Suprapubic skin (tissue), 4 donors: ENCODE data around the gene IPPK. TPM values are rescaled to one million over a fixed set of nuclear protein-coding genes. Genes with fewer than 3 reads are reported as not detected.

ENCODE experiments used
- DNase-seq, 2 donors: peaks; one replicate each; pipeline ENCODE4 v3.0.0-alpha.2; 2019; ENCODE audit warnings: low spot score in 2 of 2
- H3K27ac ChIP-seq: fragments of 200-600 bp; sonication (generic); one replicate; pipeline ENCODE4 v1.5.1; 2019
- H3K27me3 ChIP-seq: fragments of 200-600 bp; sonication (generic); one replicate; pipeline ENCODE4 v1.5.1; 2019
- H3K36me3 ChIP-seq: fragments of 200-600 bp; sonication (generic); one replicate; pipeline ENCODE4 v1.5.1; 2019
- H3K4me1 ChIP-seq: fragments of 200-600 bp; sonication (generic); one replicate; pipeline ENCODE4 v1.5.1; 2019
- H3K4me3 ChIP-seq: fragments of 200-600 bp; sonication (generic); one replicate; pipeline ENCODE4 v1.5.1; 2019; ENCODE audit warnings: mild to moderate bottlenecking
- H3K9me3 ChIP-seq: fragments of 200-600 bp; sonication (generic); one replicate; pipeline ENCODE4 v1.5.1; 2019
- EP300 ChIP-seq: sonication (generic); formaldehyde crosslinking; IDR thresholded peaks from one replicate; pipeline ENCODE4 v1.6.1; 2017; ENCODE audit warnings: antibody characterized with exemption
- POLR2A ChIP-seq, 2 donors: fragments of 450-650 bp; IDR thresholded peaks; one replicate each; pipeline ENCODE4 v1.6.1; 2017; ENCODE audit warnings: antibody characterized with exemption in 2 of 2, mild to moderate bottlenecking in 2 of 2, moderate library complexity in 2 of 2
- POLR2AphosphoS5 ChIP-seq, 3 donors: sonication (generic); formaldehyde crosslinking; IDR thresholded peaks; one replicate each; pipeline ENCODE4 v1.6.1; 2017; ENCODE audit warnings: antibody characterized with exemption in 3 of 3
- WGBS: methylation state at CpG from one replicate; pipeline ENCODE4 v1.1.5; 2018; 5-methylcytosine and 5-hydroxymethylcytosine counted together
- total RNA-seq, 4 donors: library from RNA; depleted of rRNA; stranded (reverse); fragments of >200 nt; gene quantifications; one replicate each; pipeline ENCODE4 v1.1.0, GENCODE V29; 2016
- TF ChIP-seq, protein P1 (sequence below), 2 donors: fragments of 200-600 bp in 1 of 2; fragments of 450-650 bp in 1 of 2; sonication (generic) in 1 of 2; IDR thresholded peaks; one replicate each; pipeline ENCODE4 v1.5.1; 2016 to 2019; ENCODE audit warnings: antibody characterized with exemption in 2 of 2, mild to moderate bottlenecking in 1 of 2, moderate library complexity in 1 of 2

IPPK gene, protein sequence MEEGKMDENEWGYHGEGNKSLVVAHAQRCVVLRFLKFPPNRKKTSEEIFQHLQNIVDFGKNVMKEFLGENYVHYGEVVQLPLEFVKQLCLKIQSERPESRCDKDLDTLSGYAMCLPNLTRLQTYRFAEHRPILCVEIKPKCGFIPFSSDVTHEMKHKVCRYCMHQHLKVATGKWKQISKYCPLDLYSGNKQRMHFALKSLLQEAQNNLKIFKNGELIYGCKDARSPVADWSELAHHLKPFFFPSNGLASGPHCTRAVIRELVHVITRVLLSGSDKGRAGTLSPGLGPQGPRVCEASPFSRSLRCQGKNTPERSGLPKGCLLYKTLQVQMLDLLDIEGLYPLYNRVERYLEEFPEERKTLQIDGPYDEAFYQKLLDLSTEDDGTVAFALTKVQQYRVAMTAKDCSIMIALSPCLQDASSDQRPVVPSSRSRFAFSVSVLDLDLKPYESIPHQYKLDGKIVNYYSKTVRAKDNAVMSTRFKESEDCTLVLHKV
- total RNA-seq: 10 to 100 TPM; 45.0 to 53.6 (median 50.0) TPM

DNA sequence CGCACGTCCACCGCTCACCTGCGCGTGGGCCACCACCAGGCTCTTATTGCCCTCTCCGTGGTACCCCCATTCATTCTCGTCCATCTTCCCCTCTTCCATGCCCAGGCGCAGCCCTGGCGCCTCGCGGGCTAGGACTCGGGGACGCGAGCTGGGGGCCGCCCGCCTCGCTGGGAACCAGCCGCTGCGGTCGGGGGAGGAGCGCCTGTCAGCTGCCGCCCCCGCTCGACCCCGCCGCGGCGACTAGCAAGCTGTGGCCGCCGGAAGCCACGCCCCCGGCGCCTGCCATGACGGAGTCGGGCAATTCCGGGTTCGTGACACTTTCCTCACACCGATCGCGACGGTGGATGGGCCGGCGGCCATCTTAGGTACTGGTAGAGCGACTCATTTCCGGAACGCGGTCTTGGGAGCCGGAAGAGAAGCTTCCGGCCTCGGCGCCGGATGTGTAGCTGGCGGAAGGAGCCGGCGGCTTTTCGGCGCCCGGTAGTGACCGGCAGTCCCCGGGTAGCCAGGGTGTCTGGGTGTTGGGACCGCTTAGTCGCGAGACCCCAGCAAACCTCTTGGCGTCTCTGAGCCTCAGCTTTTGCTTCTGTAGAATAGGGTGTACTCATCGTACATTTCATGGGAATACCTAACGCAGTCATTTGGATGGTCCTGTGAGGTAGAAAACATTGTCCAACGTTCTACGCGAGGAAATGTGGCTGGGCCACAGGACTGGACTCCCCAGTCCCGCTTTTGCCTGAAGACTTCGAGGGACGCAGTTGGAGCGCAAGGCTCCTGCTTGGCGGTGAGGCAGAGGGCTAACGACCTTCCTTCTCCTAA is at the start of gene IPPK:
Gene IPPK (minus strand): TSS at position 242 of the 819 bp plus-strand sequence. CDS start 143 bp downstream, at position 99.
- TF ChIP-seq POLR2AphosphoS5 (IDR thresholded peaks at IDR 0.05): peak; percentile 24 to 92 (median 86)
- TF ChIP-seq, protein P1, sequence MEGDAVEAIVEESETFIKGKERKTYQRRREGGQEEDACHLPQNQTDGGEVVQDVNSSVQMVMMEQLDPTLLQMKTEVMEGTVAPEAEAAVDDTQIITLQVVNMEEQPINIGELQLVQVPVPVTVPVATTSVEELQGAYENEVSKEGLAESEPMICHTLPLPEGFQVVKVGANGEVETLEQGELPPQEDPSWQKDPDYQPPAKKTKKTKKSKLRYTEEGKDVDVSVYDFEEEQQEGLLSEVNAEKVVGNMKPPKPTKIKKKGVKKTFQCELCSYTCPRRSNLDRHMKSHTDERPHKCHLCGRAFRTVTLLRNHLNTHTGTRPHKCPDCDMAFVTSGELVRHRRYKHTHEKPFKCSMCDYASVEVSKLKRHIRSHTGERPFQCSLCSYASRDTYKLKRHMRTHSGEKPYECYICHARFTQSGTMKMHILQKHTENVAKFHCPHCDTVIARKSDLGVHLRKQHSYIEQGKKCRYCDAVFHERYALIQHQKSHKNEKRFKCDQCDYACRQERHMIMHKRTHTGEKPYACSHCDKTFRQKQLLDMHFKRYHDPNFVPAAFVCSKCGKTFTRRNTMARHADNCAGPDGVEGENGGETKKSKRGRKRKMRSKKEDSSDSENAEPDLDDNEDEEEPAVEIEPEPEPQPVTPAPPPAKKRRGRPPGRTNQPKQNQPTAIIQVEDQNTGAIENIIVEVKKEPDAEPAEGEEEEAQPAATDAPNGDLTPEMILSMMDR (IDR thresholded peaks at IDR 0.05): no peak
- peak; percentile 22 to 74 for TF ChIP-seq POLR2A (IDR thresholded peaks at IDR 0.05)
- TF ChIP-seq EP300: no peak
- Histone ChIP-seq H3K27ac (peak within 1 kb of the TSS; percentile 97), H3K4me3 (peak within 1 kb of the TSS; percentile 95), H3K9me3 (no peaks in the 10 kb centered on the region), H3K4me1 (peaks cover 52% of the 10 kb centered on the region), H3K36me3 (no peaks in the 10 kb centered on the region), H3K27me3 (no peaks in the 10 kb centered on the region)
- peak; percentile 99 for DNase-seq
- WGBS: 0% methylated on average over 15 of the region's 75 CpGs

DNA sequence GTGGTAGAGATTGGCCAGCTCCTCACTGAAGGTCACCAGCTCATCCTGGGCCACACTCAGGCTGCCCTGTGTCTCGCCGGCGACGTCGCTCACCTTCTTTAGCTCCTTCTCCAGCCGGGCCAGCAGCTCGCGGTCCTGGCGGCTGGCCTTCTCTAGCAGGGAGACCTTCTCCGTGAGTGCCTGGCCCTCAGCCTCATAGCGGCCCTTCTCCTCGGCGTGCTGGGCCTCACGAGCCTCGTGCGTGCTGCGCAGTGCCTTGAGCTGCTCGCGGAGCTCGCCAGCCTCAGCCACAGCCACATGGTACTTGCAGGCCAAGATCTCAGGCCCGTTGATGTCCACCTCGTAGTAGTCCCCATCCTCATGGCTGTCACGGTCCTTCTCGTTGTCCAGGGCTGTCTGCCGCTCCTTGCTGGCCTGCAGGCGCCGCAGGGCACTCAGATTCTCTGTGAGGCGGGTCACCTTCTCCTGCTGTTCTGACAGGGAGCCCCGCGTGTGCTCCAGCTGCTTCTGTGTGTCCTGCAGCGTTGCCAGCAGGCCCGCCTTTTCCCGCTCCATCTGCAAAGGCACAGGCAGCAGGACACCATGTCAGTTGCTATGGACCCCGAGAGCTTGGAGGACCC is 49.2 kb upstream of the IPPK start:
- WGBS: 91% methylated on average over 25 of the region's 34 CpGs
- peak in 1 of 2 donors; percentile 53 for DNase-seq
- TF ChIP-seq POLR2AphosphoS5 (IDR thresholded peaks at IDR 0.05): no peak
- TF ChIP-seq EP300: no peak
- TF ChIP-seq POLR2A (IDR thresholded peaks at IDR 0.05): no peak
- TF ChIP-seq, protein P1 (IDR thresholded peaks at IDR 0.05): no peak
- no peaks in the 10 kb centered on the region for H3K9me3 ChIP-seq
- no peak overlapping the region for H3K4me3 ChIP-seq
- H3K36me3 ChIP-seq: peaks cover 78% of the 10 kb centered on the region
- H3K27me3 ChIP-seq: no peaks in the 10 kb centered on the region
- peaks cover 59% of the 10 kb centered on the region for H3K4me1 ChIP-seq
- no peak overlapping the region for H3K27ac ChIP-seq

DNA sequence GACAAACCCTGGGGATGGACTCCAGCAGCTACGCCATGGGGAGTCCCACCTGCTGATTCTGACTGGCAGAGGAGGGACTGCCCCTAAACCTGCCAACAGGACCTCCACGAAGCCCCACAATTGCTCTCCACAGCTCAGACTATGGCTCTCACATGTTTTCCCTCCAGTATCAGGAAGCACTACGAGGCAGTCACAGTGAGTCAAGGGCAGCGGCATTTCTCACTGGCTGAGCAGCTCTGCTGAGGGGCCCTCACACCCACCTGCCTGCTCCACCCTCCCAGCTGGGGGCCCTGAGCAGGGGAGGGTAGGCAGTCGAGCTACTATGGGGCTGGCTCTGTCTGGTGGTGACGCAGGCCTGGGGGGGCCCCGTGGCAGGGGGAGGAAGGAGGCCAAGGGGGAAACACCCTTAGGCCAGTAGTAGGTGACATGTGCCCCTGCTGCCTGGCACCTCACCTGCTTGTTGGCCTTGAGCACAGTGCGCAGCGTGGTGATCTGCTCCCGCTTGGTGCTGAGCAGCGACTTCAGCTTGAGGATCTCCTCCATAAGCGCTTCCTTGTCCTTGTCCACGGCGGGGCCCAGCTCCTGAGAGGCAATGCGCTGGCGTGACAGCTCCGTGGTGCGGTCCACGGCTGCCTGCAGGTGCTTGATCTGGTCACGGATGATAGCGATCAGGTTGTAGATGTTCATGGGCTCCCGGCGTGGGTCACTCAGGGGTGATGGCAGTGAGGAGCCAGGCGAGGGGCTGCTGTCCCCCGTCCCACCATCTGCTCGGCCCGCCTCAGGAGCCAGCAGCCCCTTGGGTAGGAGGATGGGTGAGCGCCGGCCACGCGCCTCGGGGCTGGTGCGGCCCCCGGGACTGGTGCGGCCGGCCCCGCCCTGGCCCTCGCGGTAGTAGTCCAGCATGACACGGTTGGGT is 48.4 kb upstream of the IPPK start:
- peak in 1 of 2 donors; percentile 74 for DNase-seq
- no peaks in the 10 kb centered on the region for H3K9me3 ChIP-seq
- WGBS: 84% methylated on average over 20 of the region's 40 CpGs
- peaks cover 51% of the 10 kb centered on the region for H3K4me1 ChIP-seq
- H3K4me3 ChIP-seq: no peak overlapping the region
- no peaks in the 10 kb centered on the region for H3K27me3 ChIP-seq
- H3K27ac ChIP-seq: peak overlapping the region; percentile 78
- H3K36me3 ChIP-seq: peaks cover 86% of the 10 kb centered on the region
- TF ChIP-seq POLR2A (IDR thresholded peaks at IDR 0.05) (no peak), POLR2AphosphoS5 (IDR thresholded peaks at IDR 0.05) (no peak), EP300 (no peak)
- TF ChIP-seq, protein P1 (IDR thresholded peaks at IDR 0.05): no peak

DNA sequence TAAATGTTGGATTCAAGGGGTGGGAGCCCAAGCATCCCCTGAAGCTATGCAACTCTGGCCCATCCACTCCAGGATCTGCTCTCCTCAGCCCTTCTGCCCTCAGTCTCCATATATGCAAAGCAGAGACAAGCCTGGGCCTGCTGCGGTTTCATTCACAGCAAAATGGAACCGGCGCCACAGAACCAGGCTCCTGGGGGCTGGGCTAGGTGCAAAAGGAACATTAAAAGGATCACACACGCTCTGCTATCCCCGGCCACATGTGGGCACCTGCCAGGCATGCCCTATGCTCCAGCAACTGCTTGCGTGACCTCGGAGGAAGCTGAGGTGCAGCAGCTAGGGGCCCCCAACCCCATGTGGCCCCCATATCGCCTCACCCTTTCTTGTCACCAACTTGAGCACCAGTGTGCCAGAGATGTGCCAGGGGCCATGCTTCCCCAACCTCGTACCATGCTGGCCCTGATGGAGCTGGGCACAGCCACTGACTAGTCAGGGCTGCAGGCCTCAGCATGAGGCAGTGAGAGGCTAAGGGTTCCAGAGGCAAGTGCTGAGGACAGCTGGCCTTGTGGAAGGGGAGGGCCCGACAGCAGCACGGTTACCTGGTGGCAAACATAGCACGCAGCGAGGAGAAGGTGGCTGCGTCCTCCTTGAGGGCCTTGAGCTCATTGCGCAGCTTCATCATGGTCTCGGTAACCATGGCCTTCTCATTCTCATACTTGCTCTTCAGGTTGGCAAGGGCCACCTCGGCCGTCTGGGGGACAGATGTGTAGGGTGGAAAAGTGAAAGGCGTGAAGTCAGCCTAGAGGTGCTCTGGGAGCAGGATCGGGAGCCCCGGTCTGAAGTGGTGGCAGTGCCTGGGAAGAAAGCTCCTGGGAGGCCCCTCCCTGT is 47.5 kb upstream of the IPPK start:
- peak overlapping the region; percentile 78 for H3K27ac ChIP-seq

More for the DNA sequence above, 47.5 kb upstream of the IPPK start:
- Histone ChIP-seq H3K4me3 (no peak overlapping the region), H3K9me3 (no peaks in the 10 kb centered on the region), H3K4me1 (peaks cover 43% of the 10 kb centered on the region), H3K27me3 (no peaks in the 10 kb centered on the region), H3K36me3 (peaks cover 89% of the 10 kb centered on the region)
- TF ChIP-seq EP300 (no peak), POLR2A (IDR thresholded peaks at IDR 0.05) (no peak)
- WGBS: 68% methylated on average over 20 of the region's 21 CpGs
- peak in 1 of 2 donors; percentile 74 for DNase-seq
